GM18517 (cell line): ENCODE data around the gene MECR.
"Not testable (repeated sequence)": the region's sequence is repeated elsewhere in the genome, so short reads cannot be mapped to it uniquely, and the experiment has no call there.

Experiments used
- ATAC-seq: cut with Tn5 transposase; IDR thresholded peaks from one replicate; pipeline ENCODE4 v1.9.1; 2021; ENCODE audit warnings: mild to moderate bottlenecking, moderate library complexity; ENCODE audit not compliant: unreplicated experiment

Gene MECR

DNA sequence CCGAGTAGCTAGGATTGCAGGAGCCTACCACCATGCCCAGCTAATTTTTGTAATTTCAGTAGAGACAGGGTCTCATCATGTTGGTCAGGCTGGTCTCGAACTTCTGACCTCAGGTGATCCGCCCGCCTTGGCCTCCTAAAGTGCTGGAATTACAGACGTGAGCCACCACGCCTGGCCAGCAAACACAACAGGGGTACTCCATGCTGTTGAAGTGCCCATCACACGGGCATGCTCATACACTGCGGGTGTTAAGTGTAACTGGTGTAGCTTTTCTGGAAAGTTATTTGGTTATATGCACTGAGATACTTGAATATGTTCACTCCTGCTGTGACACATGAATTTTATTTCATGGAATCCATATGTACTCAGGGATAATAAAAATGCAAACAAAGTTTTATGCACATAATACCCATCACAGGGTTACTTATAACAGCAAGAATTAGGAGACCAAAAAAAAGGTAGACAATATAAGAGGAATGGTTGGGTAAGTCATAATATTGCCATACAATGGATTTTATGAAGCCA, 58.3 kb downstream of the MECR start:
- no peak for ATAC-seq

- no peak for ATAC-seq
Measured at GRCh38 chr1:29171521-29171920, 59.2 kb downstream of the MECR start.

- no peak for ATAC-seq
Measured at GRCh38 chr1:29171089-29171488, 59.6 kb downstream of the MECR start.

- no peak for ATAC-seq
Measured at GRCh38 chr1:29169976-29170375, 60.8 kb downstream of the MECR start.

GRCh38 chr1:29167904-29168303, 62.8 kb downstream of the MECR start:
- ATAC-seq: no peak

DNA sequence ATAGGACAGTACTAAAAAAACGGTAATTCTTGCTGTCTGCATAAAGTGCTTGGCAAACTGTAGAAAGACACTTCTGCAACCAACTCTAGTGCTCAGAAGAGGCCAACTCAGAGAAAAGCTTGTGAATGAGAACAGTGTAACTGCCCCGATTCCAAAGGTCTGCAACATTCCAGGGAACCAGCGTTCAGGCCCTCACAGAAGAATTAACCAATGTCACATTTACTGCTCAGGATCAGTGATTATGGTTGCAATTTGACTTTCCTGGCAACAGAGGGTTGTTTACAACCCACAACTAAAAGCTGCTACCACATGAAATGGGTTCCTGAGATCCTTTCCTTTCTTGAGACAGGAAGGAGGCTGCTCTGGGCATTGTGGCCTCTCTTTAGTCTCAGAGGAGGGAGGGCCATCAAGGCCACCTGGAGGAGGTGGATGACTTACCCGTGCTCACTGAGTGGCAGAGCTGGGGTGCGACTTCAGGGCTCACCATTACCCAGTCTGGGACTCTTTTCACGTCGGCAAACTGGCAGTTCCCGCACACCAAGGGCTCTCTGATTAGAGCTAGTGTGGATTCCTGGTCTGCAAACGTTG, 64.3 kb downstream of the MECR start:
- no peak for ATAC-seq

DNA sequence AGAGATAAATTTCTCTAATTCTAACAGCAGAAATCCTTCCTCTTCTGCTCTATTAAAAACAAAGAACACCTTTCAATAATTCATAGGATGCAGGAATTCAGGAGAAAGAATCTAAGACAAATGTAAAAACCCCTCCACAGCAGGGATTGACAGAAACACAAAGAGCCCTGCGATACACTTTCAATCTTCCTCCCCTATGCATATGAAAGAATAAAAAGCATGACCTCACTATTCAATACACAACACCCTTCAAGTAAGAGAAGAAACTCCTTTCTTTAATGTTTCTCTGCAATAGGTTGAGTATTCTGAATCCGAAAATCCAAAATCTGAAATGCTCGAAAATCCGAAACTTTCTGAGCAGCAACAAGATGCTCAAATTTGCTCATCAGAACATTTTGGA, 66.1 kb downstream of the MECR start:
- no peak for ATAC-seq

DNA sequence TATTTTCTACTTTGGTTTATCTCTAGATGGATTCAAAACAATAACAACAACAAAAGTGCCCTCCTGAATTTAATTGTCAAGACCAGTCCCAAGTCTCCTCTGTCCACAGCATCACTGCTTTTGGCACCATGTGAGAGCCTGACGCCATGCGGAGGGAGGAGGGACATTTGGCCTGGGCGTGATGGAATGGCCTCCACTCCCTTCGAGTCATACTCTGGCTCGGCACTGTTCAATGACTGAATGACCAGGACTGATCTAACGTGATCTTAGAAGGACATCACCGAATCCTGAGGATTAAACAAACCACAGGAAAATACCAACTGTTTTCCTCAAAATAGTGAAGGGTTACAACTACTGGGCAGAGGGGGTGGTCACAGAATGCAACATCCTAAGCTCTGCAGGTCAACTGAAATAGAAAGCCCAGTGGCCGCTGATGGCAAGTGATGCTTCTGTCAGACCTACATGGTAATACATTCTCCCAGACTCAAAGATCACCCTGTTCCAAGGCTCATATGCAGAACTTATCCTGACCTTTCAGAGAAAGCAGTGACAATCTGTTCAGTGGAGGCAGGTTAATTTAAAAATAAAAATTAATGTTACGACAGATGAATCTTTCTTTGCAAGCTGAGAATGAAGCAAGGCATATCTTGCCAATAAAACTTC, 68.1 kb downstream of the MECR start:
- ATAC-seq: no peak

GRCh38 chr1:29162025-29162424, 68.7 kb downstream of the MECR start:
- ATAC-seq: no peak

DNA sequence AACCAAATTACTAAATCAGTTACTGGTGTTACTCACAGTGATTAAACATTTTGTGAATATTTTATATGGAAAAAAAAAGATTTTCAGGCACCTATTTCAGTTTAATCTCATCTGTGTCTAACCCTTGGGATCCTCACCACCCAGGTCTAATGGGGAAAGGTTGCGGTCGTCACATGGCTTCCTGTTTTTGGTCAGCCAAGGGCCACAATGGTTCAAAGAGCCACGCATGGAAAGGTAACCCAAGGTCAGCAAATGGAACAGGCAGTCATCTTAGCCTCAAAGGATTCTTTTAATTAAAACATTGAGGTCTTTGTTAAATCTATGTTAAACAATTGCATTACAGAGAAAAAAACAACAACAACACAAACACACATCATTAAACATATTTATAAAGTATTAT, 71.0 kb downstream of the MECR start:
- ATAC-seq: no peak

DNA sequence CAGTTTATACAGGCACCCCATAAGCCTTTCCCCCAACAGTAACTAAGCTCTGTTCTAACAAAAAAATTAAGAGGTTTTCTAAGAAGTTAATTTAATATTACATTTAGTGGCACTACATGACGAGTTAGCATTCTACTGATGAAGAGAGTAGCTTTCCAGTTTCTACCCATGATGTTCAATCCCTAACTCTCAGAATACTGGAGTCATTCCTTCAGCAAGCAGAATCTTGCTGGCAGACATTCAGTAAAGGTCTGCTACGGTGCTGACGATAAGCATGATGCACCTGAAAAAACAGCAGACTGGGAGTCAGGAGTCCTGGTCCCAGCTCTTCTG, 73.5 kb downstream of the MECR start:
- no peak for ATAC-seq

GRCh38 chr1:29156543-29157268, 74.0 kb downstream of the MECR start:
- no peak for ATAC-seq

DNA sequence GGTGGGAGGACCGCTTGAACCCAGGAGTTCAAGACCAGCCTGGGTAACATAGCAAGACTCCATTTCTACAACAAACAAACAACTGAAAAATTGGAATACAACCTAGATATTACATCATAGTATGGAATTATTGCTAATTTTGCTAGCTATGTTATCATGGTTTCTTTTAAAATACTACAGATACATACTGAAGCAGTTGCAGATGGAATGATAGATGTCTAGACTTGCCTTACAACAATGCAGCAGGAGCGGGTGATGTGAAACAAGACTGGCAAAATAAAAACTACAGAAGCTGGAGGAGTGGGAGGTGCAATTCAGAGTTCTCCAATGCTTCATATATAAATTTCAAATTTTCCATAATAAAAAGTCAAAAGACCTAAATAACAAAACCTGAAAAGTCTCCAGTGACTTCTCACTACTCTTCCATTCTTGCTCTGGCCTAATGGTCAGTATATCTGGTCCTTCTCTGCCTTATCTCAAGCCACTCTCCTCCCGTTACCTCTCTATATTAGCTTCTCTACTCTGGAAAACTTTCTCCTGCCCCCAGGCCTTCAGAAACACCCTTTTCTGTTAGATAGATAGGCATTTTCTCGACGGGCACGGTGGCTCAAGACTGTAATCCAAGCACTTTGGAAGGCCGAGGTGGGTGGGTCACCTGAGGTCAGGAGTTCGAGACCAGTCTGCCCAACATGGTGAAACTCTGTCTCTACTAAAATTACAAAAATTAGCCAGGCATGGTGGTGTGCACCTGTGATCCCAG, 78.5 kb downstream of the MECR start:
- ATAC-seq: no peak

- not testable (repeated sequence) for ATAC-seq
Measured at GRCh38 chr1:29150346-29150745, 80.4 kb downstream of the MECR start.

GRCh38 chr1:29148656-29149491, 81.9 kb downstream of the MECR start:
- no peak for ATAC-seq

DNA sequence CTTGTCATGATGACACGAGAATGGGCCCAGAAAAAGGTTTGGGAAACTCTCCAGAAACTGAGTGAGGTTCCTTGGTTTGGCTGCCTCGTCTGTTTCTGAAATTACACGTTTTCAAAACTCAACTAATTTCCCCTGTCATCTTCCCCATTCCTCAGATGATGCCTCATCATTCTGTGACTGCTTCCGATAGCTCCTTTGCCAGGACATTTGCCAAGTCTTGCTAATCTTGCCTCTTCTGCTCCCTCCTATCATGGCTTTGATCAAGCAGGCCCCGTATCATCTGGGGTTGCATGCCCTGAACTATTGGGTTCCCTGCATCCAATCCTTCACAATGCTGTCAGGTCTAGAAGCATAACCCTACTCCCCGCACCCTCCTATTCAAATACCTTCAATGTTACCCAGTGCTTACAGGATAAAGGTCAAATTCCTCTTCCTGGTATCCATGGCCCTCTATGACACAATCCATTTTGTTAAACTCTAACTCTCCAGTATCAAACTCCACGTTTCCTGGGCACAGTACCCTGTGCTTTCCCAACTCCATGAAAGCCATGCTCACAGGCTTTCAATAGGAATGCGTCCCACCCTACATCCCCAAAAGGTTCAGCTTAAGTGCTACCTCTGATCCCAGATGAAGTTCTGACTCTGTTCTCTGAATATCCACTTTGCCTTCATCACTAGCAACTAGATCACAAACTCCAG, 84.8 kb downstream of the MECR start:
- ATAC-seq: no peak

GRCh38 chr1:29144178-29144577, 86.6 kb downstream of the MECR start:
- no peak for ATAC-seq

DNA sequence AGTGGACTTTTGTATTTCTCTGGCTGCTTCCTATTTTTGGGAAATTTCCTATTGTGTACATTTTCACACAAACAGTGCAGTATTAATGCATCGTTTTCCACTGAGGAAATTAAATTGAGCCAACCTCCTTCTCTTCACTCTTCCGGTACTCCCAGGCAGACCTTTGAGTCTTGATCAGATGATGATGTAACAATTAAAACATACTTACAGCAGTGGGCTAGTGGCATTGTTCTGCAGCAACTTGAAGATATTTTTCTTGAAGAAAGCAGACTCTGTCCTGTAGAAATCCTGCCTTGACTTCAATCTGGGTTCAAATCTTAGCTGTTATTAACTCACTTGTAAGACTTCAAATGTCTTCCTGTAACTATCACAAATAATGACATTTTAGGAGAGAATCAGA, 88.0 kb downstream of the MECR start:
- no peak for ATAC-seq
